SK-N-SH (cell line): ENCODE data around the gene SRRM2. TPM values are rescaled to one million over a fixed set of nuclear protein-coding genes. Genes with fewer than 3 reads are reported as not detected.

ENCODE experiments used
- CTCF ChIA-PET: fragments of 300-600, 350-600 bp; formaldehyde crosslinking; extraction: SDS; loops from one replicate; lab custom pipeline; 2021; lab: Yijun Ruan, JAX
- POLR2A ChIA-PET: fragments of 350-600 bp; sonication (Branson Sonifier 250); formaldehyde crosslinking; extraction: SDS; loops from one replicate; lab custom pipeline; 2020; ENCODE audit warnings: antibody characterized with exemption, inconsistent platforms; lab: Yijun Ruan, JAX
- DNase-seq: peaks from one replicate; pipeline ENCODE4 v3.0.0; 2012
- H2AFZ ChIP-seq: fragments of 200-600 bp; sonication (generic); 2 replicates; pipeline ENCODE4 v1.8.1; 2016; ENCODE audit warnings: antibody characterized with exemption, mild to moderate bottlenecking, low read depth
- H3F3A ChIP-seq: fragments of 200-600 bp; sonication (generic); replicated peaks from 2 replicates; pipeline ENCODE3; 2016; ENCODE audit warnings: antibody characterized with exemption, mild to moderate bottlenecking; ENCODE audit not compliant: insufficient read depth
- H3K27ac ChIP-seq, 2 experiments: fragments of 200-500 bp in 1 of 2; fragments of 200-600 bp in 1 of 2; sonication (Bioruptor generic) in 1 of 2; sonication (generic), shearing (Covaris generic) in 1 of 2; 2 replicates each; pipeline versions ENCODE4 v1.5.1 to v1.6.1; 2014 to 2016; ENCODE audit warnings: low read depth in 2 of 2, inconsistent platforms in 1 of 2, low read length in 1 of 2, mild to moderate bottlenecking in 1 of 2, mixed read lengths in 1 of 2
- H3K27me3 ChIP-seq: fragments of 200-600 bp; sonication (generic), shearing (Covaris generic); 2 replicates; pipeline ENCODE4 v1.6.1; 2016; ENCODE audit warnings: mixed run types; ENCODE audit not compliant: insufficient read depth
- H3K36me3 ChIP-seq, 2 experiments: fragments of 200-500 bp in 1 of 2; fragments of 200-600 bp in 1 of 2; sonication (Bioruptor generic) in 1 of 2; sonication (generic) in 1 of 2; replicated peaks in 1 of 2; 2 replicates each; pipeline versions ENCODE3 to v1.5.1; 2014 to 2016; ENCODE audit warnings: low read length in 1 of 2, mild to moderate bottlenecking in 1 of 2; ENCODE audit not compliant: insufficient read depth in 2 of 2, control insufficient read depth in 1 of 2
- H3K4me1 ChIP-seq, 2 experiments: fragments of 200-500 bp in 1 of 2; fragments of 200-600 bp in 1 of 2; sonication (Bioruptor generic) in 1 of 2; sonication (generic), shearing (Covaris generic) in 1 of 2; 2 replicates each; pipeline versions ENCODE4 v1.5.1 to v1.6.1; 2014 to 2016; ENCODE audit warnings: low read depth in 1 of 2, low read length in 1 of 2, mixed run types in 1 of 2; ENCODE audit not compliant: insufficient read depth in 2 of 2, control insufficient read depth in 1 of 2
- H3K4me2 ChIP-seq: fragments of 200-600 bp; sonication (generic), shearing (Covaris generic); 2 replicates; pipeline ENCODE4 v1.6.1; 2017; ENCODE audit warnings: mixed run types
- H3K4me3 ChIP-seq, 2 experiments: fragments of 200-500 bp in 1 of 2; fragments of 200-600 bp in 1 of 2; sonication (Bioruptor generic) in 1 of 2; sonication (generic), shearing (Covaris generic) in 1 of 2; 2 replicates each; pipeline versions ENCODE4 v1.5.1 to v1.8.1; 2014 to 2016; ENCODE audit warnings: low read depth in 2 of 2, inconsistent platforms in 1 of 2, low read length in 1 of 2, mild to moderate bottlenecking in 1 of 2, mixed read lengths in 1 of 2, moderate library complexity in 1 of 2
- H3K79me2 ChIP-seq: fragments of 200-600 bp; sonication (generic); 2 replicates; pipeline ENCODE4 v1.8.1; 2017; ENCODE audit warnings: mild to moderate bottlenecking; ENCODE audit not compliant: insufficient read depth
- H3K9ac ChIP-seq: fragments of 200-600 bp; sonication (generic); 2 replicates; pipeline ENCODE4 v1.6.1; 2017; ENCODE audit warnings: mixed run types
- H3K9me2 ChIP-seq: fragments of 200-600 bp; sonication (generic); 2 replicates; pipeline ENCODE4 v1.6.1; 2017; ENCODE audit warnings: mixed run types
- H3K9me3 ChIP-seq: fragments of 200-600 bp; sonication (generic); 2 replicates; pipeline ENCODE4 v1.6.1; 2017; ENCODE audit warnings: mixed run types, mild to moderate bottlenecking, moderate library complexity
- H4K20me1 ChIP-seq: fragments of 200-600 bp; sonication (generic); 2 replicates; pipeline ENCODE4 v1.6.1; 2017; ENCODE audit warnings: mild to moderate bottlenecking, mixed run types; ENCODE audit not compliant: insufficient read depth
- CHD2 ChIP-seq: fragments of 150-350 bp; IDR thresholded peaks from 2 replicates; pipeline ENCODE4 v1.6.1; 2018; ENCODE audit warnings: low read length; ENCODE audit not compliant: partially characterized antibody
- ELF1 ChIP-seq: IDR thresholded peaks from 2 replicates; pipeline ENCODE4 v1.4.0; 2012
- EP300 ChIP-seq, 2 experiments: IDR thresholded peaks; 2 replicates each; pipeline versions ENCODE4 v1.4.0 to v1.6.1; 2012; ENCODE audit warnings: borderline replicate concordance in 1 of 2, low read depth in 1 of 2, low read length in 1 of 2
- FOSL2 ChIP-seq: IDR thresholded peaks from 2 replicates; pipeline ENCODE4 v1.4.0; 2012; ENCODE audit warnings: low read depth, mild to moderate bottlenecking, moderate library complexity, borderline replicate concordance
- FOXJ3 ChIP-seq: sonication (generic); formaldehyde crosslinking; IDR thresholded peaks from 2 replicates; pipeline ENCODE4 v1.5.1; 2020; ENCODE audit warnings: mild to moderate bottlenecking, missing genetic modification reagents
- FOXM1 ChIP-seq: IDR thresholded peaks from 2 replicates; pipeline ENCODE4 v1.4.0; 2012; ENCODE audit warnings: low read depth, mild to moderate bottlenecking
- GABPA ChIP-seq: IDR thresholded peaks from 2 replicates; pipeline ENCODE4 v1.4.0; 2012; ENCODE audit warnings: low read depth, mild to moderate bottlenecking
- IRF3 ChIP-seq: fragments of 150-350 bp; IDR thresholded peaks from 2 replicates; pipeline ENCODE4 v1.6.1; 2016; ENCODE audit warnings: mild to moderate bottlenecking, low read depth, low read length
- MAX ChIP-seq: IDR thresholded peaks from 2 replicates; pipeline ENCODE4 v1.4.0; 2012; ENCODE audit warnings: low read depth
- MEF2A ChIP-seq: IDR thresholded peaks from 2 replicates; pipeline ENCODE4 v1.4.0; 2012; ENCODE audit warnings: low read depth, borderline replicate concordance
- MXI1 ChIP-seq: IDR thresholded peaks from 2 replicates; pipeline ENCODE4 v1.6.1; 2012; ENCODE audit warnings: mild to moderate bottlenecking, low read depth, low read length, improper control_type of control experiment
- NRF1 ChIP-seq: IDR thresholded peaks from 2 replicates; pipeline ENCODE4 v1.6.1; 2012; ENCODE audit warnings: low read depth, mild to moderate bottlenecking, low read length
- PBX3 ChIP-seq: IDR thresholded peaks from 2 replicates; pipeline ENCODE4; 2012
- POLR2AphosphoS5 ChIP-seq: IDR thresholded peaks from 2 replicates; pipeline ENCODE4 v1.6.1; 2012; ENCODE audit warnings: low read depth, low read length
- RAD21 ChIP-seq: IDR thresholded peaks from 2 replicates; pipeline ENCODE4 v1.6.1; 2012; ENCODE audit warnings: mild to moderate bottlenecking, low read length
- RCOR1 ChIP-seq: fragments of 150-350 bp; IDR thresholded peaks from 2 replicates; pipeline ENCODE4 v1.6.1; 2017; ENCODE audit warnings: antibody characterized with exemption, low read length
- RFX5 ChIP-seq: IDR thresholded peaks from 2 replicates; pipeline ENCODE4 v1.6.1; 2012; ENCODE audit warnings: mild to moderate bottlenecking, improper control_type of control experiment, low read length
- SIN3A ChIP-seq: IDR thresholded peaks from 2 replicates; pipeline ENCODE4 v1.6.1; 2012; ENCODE audit warnings: low read depth, mild to moderate bottlenecking, low read length, moderate library complexity, borderline replicate concordance
- SMC3 ChIP-seq: IDR thresholded peaks from 2 replicates; pipeline ENCODE4 v1.6.1; 2012; ENCODE audit warnings: low read depth, low read length, improper control_type of control experiment
- USF1 ChIP-seq: IDR thresholded peaks from 2 replicates; pipeline ENCODE4 v1.4.0; 2012; ENCODE audit warnings: low read depth, borderline replicate concordance
- USF2 ChIP-seq: fragments of 150-350 bp; IDR thresholded peaks from 2 replicates; pipeline ENCODE4 v1.6.1; 2017; ENCODE audit warnings: antibody characterized with exemption, low read length, low read depth, borderline replicate concordance
- YY1 ChIP-seq: IDR thresholded peaks from 2 replicates; pipeline ENCODE4 v1.4.0; 2012; ENCODE audit warnings: low read depth, mild to moderate bottlenecking
- WGBS: methylation state at CpG from one replicate; pipeline ENCODE4 v1.1.6; 2017; ENCODE audit warnings: low lambda C conversion rate; 5-methylcytosine and 5-hydroxymethylcytosine counted together
- polyA plus RNA-seq, 3 experiments: library from polyadenylated mRNA; depleted of rRNA; stranded (reverse); fragments of >200 nt; gene quantifications; 2 replicates each; pipeline ENCODE4 v1.2.3, GENCODE V29; 2012

Gene SRRM2
- polyA plus RNA-seq, 1 of the 3 experiments (the other 2 are of a cell fraction): 143 TPM

- peaks cover 16% of the 10 kb centered on the region for H3F3A ChIP-seq
- ChIA-PET POLR2A (no interaction called here), CTCF (no interaction called here)
- H3K4me1 ChIP-seq: no peaks in the 10 kb centered on the region
- no peaks in the 10 kb centered on the region for H3K9me3 ChIP-seq
- H3K79me2 ChIP-seq: peaks cover 99% of the 10 kb centered on the region
- no peak overlapping the region for H3K27ac ChIP-seq
- H4K20me1 ChIP-seq: peaks cover 84% of the 10 kb centered on the region
- no peaks in the 10 kb centered on the region for H3K9me2 ChIP-seq
- H3K27me3 ChIP-seq: no peaks in the 10 kb centered on the region
- H2AFZ ChIP-seq: no peak overlapping the region
- H3K4me3 ChIP-seq: no peak overlapping the region; a peak in 1 of 4 replicates
- H3K9ac ChIP-seq: no peak overlapping the region
- no peak for TF ChIP-seq YY1
- no peak for TF ChIP-seq RCOR1
- no peak for TF ChIP-seq MXI1
- no peak for TF ChIP-seq POLR2AphosphoS5
- TF ChIP-seq FOXJ3 (CRISPR knock-in tag): no peak
- TF ChIP-seq FOSL2: no peak
- TF ChIP-seq MEF2A: no peak
- no peak for TF ChIP-seq SIN3A
- no peak for TF ChIP-seq EP300 (IDR thresholded peaks at IDR 0.05; ENCODE audit: borderline replicate concordance in 1 of 2, low read depth in 1 of 2, low read length in 1 of 2)
- TF ChIP-seq SMC3: no peak
- no peak for TF ChIP-seq PBX3
- TF ChIP-seq USF2: no peak
- no peak overlapping the region for H3K4me2 ChIP-seq
- H3K36me3 ChIP-seq: peaks cover 92 to 99% of the 10 kb centered on the region in 2 experiments
- no peak for DNase-seq
- 98% methylated on average over 10 of the region's 10 CpGs for WGBS
These were observed 9.0 kb downstream of the SRRM2 start for GRCh38 chr16:2761472-2761871.

GRCh38 chr16:2761886-2762583 lies 9.6 kb downstream of the SRRM2 start:
- H3K36me3 ChIP-seq: peaks cover 88 to 99% of the 10 kb centered on the region in 2 experiments
- no peaks in the 10 kb centered on the region for H3K9me2 ChIP-seq
- H3K79me2 ChIP-seq: peaks cover 99% of the 10 kb centered on the region
- H3K27ac ChIP-seq: no peak overlapping the region
- H3K4me2 ChIP-seq: no peak overlapping the region
- no peaks in the 10 kb centered on the region for H3K9me3 ChIP-seq
- no peak overlapping the region; a peak in 1 of 4 replicates for H3K4me3 ChIP-seq
- no peak for DNase-seq
- ChIA-PET CTCF (interaction anchor here (0.7 to 1.6 kb wide), 2 partner anchors 10 to 13 kb away, joined by 3 to 4 read pairs; no protein-coding TSS in a partner anchor), POLR2A (no interaction called here)
- no peak overlapping the region for H2AFZ ChIP-seq
- no peaks in the 10 kb centered on the region for H3K4me1 ChIP-seq
- H3K27me3 ChIP-seq: no peaks in the 10 kb centered on the region
- no peak overlapping the region for H3K9ac ChIP-seq
- WGBS: 96% methylated on average over 37 of the region's 42 CpGs
- H3F3A ChIP-seq: peaks cover 16% of the 10 kb centered on the region
- peaks cover 84% of the 10 kb centered on the region for H4K20me1 ChIP-seq
- TF ChIP-seq NRF1 (no peak), RFX5 (no peak), SIN3A (no peak), IRF3 (no peak), MAX (no peak), GABPA (no peak), SMC3 (no peak), FOSL2 (no peak), FOXJ3 (CRISPR knock-in tag) (no peak), CHD2 (no peak), ELF1 (no peak), RCOR1 (no peak), FOXM1 (no peak), POLR2AphosphoS5 (no peak), RAD21 (no peak), YY1 (no peak), USF1 (no peak), EP300 (IDR thresholded peaks at IDR 0.05; ENCODE audit: borderline replicate concordance in 1 of 2, low read depth in 1 of 2, low read length in 1 of 2) (no peak)
